Astrocyte of the spinal cord (primary cell): ENCODE data around the gene MAST4.

Experiments used
- DNase-seq: peaks from one replicate; pipeline ENCODE4 v3.0.0; 2011; ENCODE audit warnings: low read depth, low spot score
- H3K4me3 ChIP-seq: 2 replicates; pipeline ENCODE4 v1.5.1; 2011; ENCODE audit warnings: low read depth, mild to moderate bottlenecking, low read length, moderate library complexity
- in situ Hi-C: cut with HindIII; loops from 2 replicates; pipeline ENCODE4 v1.10.0; 2017; ENCODE audit warnings: low sequenced_read_pairs
- TF ChIP-seq, protein P1 (sequence below): IDR thresholded peaks from 2 replicates; pipeline ENCODE4 v1.5.1; 2012; ENCODE audit warnings: low read depth, mild to moderate bottlenecking, low read length, inconsistent platforms

The MAST4 gene

DNA sequence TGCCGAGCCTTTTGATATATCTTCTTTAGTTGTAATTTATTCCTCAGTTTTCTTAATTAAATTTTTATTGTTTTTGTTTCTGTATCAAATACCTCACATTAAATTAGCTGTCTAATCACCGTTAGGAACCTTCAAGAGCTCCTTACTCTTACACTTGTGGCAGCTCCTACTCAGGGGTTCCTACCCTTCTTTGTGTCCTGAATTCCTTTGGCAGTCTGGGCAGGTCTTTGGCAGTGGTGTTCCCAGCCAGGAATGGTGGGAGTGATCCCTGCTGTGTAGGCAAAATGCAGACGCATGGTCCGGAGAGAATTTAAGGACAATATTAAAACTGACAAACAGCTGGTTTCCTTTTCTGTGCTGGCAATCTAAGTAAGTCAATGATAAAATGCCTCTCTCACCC lies 41.8 kb downstream of the MAST4 start:
- no peak overlapping the region for H3K4me3 ChIP-seq
- in situ Hi-C loops: no loop called here
- TF ChIP-seq, protein P1, sequence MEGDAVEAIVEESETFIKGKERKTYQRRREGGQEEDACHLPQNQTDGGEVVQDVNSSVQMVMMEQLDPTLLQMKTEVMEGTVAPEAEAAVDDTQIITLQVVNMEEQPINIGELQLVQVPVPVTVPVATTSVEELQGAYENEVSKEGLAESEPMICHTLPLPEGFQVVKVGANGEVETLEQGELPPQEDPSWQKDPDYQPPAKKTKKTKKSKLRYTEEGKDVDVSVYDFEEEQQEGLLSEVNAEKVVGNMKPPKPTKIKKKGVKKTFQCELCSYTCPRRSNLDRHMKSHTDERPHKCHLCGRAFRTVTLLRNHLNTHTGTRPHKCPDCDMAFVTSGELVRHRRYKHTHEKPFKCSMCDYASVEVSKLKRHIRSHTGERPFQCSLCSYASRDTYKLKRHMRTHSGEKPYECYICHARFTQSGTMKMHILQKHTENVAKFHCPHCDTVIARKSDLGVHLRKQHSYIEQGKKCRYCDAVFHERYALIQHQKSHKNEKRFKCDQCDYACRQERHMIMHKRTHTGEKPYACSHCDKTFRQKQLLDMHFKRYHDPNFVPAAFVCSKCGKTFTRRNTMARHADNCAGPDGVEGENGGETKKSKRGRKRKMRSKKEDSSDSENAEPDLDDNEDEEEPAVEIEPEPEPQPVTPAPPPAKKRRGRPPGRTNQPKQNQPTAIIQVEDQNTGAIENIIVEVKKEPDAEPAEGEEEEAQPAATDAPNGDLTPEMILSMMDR: no peak
- DNase-seq: no peak

DNA sequence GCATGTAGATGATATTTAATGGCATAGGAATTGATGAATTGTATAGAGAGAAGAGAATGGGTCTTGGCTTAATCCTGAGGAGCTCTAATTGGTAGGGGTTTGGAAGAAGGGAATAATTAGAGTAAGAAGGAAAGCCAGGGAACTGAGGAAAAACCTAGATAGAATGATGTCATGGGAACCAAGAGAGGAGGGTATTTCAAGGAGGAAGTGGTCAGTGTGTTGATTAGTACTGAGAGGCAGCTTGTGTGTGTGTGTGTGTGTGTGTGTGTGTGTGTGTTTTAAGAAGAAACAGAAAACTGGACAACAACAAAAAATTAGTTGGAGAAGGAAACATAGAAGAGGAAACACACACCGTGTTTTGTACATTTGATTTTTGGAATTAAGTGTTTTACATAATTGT lies 42.8 kb downstream of the MAST4 start:
- DNase-seq: no peak
- TF ChIP-seq, protein P1: no peak
- in situ Hi-C loops: no loop called here
- no peak overlapping the region for H3K4me3 ChIP-seq

DNA sequence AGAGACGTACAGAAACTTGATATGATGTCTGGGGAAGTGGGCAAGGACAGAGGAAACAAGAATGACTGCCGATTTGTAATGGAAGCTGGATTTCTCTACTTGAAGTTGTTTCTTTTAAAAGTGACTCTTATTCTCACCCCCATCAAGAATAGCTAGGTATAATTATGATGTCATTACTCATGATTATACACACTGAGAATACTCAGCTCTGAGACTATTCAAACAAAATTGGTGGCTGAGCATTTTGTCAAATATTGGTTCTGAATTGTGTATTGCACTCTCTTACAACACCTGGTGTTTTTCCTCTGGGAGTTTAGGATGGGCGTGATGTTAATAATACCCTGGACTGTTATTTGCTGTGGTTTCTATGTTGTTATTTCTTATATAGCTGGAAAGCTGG lies 46.3 kb downstream of the MAST4 start:
- no peak for DNase-seq
- TF ChIP-seq, protein P1: no peak
- in situ Hi-C loops: no loop called here

DNA sequence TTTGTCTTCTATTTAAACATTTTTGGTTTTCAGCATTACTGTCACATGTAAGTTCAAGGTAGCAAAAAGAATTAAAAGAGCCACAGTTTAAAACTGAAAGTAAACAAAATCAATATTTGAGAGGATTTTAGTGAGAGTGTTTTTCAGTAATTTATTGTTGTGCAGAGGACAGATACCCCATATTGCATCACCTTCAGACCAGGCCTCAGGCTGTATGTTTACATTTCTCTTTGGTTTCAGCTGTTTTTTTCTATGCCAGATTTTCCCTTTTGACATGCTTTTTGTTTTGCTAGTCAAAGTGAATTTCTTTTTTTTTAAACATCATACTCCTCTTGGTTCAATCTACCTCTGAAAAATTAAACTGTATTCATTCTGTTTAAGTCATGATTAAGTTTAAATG lies 47.2 kb downstream of the MAST4 start:
- H3K4me3 ChIP-seq: no peak overlapping the region
- TF ChIP-seq, protein P1: no peak
- in situ Hi-C loops: no loop called here
- no peak for DNase-seq

More for the DNA sequence above, 46.3 kb downstream of the MAST4 start:
- no peak overlapping the region for H3K4me3 ChIP-seq

DNA sequence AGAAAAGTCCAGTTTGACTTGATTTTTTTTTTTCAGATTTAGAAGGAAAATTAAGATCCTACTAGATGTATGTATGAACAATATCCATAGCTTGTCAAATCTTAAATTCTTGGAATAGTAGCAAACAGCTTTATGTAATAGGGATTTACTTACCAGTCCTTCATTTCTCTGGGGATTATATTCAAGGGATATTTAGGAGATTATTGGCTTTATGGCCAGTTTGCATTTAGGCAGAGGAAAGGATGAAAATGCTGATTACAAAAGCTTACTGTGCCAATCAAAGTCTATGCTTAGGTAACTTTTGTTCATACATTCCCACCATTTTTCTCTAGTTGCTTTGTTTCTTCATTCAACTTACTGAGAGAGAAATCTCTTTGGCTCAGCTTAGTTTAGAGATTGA lies 47.9 kb downstream of the MAST4 start:
- no peak overlapping the region for H3K4me3 ChIP-seq
- DNase-seq: no peak
- TF ChIP-seq, protein P1: no peak
- in situ Hi-C loops: no loop called here

DNA sequence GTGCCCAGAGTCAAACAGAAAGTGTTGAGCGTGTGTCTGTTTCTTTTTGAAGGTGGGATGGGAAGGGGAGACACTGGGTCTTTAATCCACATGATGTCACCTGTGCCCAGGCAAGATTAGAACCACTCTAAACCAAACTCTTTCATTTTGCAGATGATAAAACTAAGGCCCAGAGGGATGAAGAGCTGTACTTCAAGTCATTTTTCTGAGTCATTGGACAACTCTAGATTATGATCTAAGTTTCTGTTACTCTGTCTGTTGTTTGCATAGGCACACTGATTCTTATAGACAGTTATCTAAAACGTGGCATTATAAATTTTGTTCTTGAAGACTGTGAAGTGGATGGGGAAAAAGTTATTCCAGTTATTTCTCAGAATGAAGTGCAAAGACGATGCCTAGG lies 48.8 kb downstream of the MAST4 start:
- TF ChIP-seq, protein P1: no peak
- DNase-seq: no peak
- no peak overlapping the region for H3K4me3 ChIP-seq
- in situ Hi-C loops: no loop called here

DNA sequence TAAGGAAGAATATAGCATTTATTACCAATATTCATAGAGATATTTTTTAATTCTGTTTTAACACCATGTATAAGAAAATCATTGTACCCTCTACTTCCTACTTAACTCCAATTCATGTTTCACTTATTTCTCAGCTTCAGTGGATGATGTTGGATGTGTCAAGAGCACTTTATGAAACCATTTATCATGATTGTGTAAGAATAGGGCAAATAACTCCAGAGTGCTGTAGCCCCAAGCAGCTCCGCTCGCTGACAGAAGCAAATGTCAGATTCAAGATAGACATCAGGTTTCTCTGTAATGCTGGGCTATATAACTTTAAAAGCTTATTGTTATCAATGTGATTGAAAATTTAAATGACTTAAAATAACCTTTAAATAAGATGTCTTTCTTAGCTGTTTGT lies 50.4 kb downstream of the MAST4 start:
- H3K4me3 ChIP-seq: no peak overlapping the region
- TF ChIP-seq, protein P1: no peak
- no peak for DNase-seq
- in situ Hi-C loops: no loop called here
